DOHH2 (cell line): ENCODE measurements around the gene TTC3.
"Not testable (repeated sequence)": the region's sequence is repeated elsewhere in the genome, so short reads cannot be mapped to it uniquely, and the experiment has no call there.

Experiments used
- CTCF ChIP-seq: fragments of 200-600 bp; sonication (generic); IDR thresholded peaks from one replicate; pipeline ENCODE4 v1.5.1; 2014; ENCODE audit warnings: antibody characterized with exemption, mild to moderate bottlenecking, low read depth, low read length; ENCODE audit not compliant: poor library complexity, severe bottlenecking
- EZH2phosphoT487 ChIP-seq: fragments of 200-600 bp; sonication (generic); IDR thresholded peaks from 2 replicates; pipeline ENCODE4 v1.6.1; 2017; ENCODE audit warnings: borderline replicate concordance, mild to moderate bottlenecking, antibody characterized with exemption, low read length, moderate library complexity, mixed read lengths

DNA sequence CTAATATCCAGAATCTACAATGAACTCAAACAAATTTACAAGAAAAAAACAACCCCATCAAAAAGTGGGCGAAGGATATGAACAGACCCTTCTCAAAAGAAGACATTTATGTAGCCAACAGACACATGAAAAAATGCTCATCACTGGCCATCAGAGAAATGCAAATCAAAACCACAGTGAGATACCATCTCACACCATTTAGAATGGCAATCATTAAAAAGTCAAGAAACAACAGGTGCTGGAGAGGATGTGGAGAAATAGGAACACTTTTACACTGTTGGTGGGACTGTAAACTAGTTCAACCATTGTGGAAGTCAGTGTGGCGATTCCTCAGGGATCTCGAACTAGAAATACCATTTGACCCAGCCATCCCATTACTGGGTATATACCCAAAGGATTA lies 41.2 kb downstream of the TTC3 start:
- not testable (repeated sequence) for TF ChIP-seq CTCF, EZH2phosphoT487
